ENCODE measurements around the gene PGLYRP1. TPM values are rescaled to one million over a fixed set of nuclear protein-coding genes. Genes with fewer than 3 reads are reported as not detected.

The PGLYRP1 gene
- total RNA-seq, 1 experiment from 2014 or later = not detected

- TF ChIP-seq, protein P1, sequence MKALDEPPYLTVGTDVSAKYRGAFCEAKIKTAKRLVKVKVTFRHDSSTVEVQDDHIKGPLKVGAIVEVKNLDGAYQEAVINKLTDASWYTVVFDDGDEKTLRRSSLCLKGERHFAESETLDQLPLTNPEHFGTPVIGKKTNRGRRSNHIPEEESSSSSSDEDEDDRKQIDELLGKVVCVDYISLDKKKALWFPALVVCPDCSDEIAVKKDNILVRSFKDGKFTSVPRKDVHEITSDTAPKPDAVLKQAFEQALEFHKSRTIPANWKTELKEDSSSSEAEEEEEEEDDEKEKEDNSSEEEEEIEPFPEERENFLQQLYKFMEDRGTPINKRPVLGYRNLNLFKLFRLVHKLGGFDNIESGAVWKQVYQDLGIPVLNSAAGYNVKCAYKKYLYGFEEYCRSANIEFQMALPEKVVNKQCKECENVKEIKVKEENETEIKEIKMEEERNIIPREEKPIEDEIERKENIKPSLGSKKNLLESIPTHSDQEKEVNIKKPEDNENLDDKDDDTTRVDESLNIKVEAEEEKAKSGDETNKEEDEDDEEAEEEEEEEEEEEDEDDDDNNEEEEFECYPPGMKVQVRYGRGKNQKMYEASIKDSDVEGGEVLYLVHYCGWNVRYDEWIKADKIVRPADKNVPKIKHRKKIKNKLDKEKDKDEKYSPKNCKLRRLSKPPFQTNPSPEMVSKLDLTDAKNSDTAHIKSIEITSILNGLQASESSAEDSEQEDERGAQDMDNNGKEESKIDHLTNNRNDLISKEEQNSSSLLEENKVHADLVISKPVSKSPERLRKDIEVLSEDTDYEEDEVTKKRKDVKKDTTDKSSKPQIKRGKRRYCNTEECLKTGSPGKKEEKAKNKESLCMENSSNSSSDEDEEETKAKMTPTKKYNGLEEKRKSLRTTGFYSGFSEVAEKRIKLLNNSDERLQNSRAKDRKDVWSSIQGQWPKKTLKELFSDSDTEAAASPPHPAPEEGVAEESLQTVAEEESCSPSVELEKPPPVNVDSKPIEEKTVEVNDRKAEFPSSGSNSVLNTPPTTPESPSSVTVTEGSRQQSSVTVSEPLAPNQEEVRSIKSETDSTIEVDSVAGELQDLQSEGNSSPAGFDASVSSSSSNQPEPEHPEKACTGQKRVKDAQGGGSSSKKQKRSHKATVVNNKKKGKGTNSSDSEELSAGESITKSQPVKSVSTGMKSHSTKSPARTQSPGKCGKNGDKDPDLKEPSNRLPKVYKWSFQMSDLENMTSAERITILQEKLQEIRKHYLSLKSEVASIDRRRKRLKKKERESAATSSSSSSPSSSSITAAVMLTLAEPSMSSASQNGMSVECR (CRISPR knock-in tag; IDR thresholded peaks at IDR 0.05; ENCODE audit: borderline replicate concordance) = no peak
- no peak for TF ChIP-seq GRHL2 (CRISPR knock-in tag; IDR thresholded peaks at IDR 0.05; ENCODE audit: insufficient replicate concordance, severe bottlenecking)
Observed at GRCh38 chr19:46058778-46059177, 35.9 kb upstream of the PGLYRP1 start (continued).

DNA sequence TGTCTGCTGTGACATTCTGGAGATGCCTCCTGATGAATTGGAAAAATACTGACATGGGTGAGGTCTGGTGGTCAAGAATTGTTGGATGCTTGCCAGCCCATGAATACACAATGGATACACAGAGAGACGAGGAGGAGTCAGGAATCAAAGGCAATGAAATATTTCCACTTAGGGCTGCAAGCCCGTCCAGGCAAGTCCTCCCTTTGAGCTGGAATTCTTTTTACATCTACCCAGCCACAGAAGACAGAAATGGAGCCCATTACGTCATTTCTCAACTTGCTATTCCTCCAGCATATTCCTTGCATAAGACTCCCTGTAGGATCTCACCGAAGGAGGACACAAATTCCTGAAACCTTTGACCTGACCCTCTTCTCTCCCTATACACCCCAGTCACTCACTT is 33.7 kb upstream of the PGLYRP1 start:
- ChIA-PET POLR2A (no interaction called here), CTCF (interaction anchor here (1.3 kb wide), 1 partner anchor 28 kb away, joined by 3 read pairs; no protein-coding TSS in a partner anchor)
- H3K4me3 Mint-ChIP-seq = no peak overlapping the region
- H3K36me3 Mint-ChIP-seq = peaks cover 12% of the 10 kb centered on the region
- peaks cover 43% of the 10 kb centered on the region for H3K9me3 Mint-ChIP-seq
- H3K4me1 Mint-ChIP-seq = no peaks in the 10 kb centered on the region
- TF ChIP-seq, protein P2, sequence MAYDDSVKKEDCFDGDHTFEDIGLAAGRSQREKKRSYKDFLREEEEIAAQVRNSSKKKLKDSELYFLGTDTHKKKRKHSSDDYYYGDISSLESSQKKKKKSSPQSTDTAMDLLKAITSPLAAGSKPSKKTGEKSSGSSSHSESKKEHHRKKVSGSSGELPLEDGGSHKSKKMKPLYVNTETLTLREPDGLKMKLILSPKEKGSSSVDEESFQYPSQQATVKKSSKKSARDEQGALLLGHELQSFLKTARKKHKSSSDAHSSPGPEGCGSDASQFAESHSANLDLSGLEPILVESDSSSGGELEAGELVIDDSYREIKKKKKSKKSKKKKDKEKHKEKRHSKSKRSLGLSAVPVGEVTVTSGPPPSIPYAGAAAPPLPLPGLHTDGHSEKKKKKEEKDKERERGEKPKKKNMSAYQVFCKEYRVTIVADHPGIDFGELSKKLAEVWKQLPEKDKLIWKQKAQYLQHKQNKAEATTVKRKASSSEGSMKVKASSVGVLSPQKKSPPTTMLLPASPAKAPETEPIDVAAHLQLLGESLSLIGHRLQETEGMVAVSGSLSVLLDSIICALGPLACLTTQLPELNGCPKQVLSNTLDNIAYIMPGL (CRISPR knock-in tag; IDR thresholded peaks at IDR 0.05) = no peak
- TF ChIP-seq, protein P3, sequence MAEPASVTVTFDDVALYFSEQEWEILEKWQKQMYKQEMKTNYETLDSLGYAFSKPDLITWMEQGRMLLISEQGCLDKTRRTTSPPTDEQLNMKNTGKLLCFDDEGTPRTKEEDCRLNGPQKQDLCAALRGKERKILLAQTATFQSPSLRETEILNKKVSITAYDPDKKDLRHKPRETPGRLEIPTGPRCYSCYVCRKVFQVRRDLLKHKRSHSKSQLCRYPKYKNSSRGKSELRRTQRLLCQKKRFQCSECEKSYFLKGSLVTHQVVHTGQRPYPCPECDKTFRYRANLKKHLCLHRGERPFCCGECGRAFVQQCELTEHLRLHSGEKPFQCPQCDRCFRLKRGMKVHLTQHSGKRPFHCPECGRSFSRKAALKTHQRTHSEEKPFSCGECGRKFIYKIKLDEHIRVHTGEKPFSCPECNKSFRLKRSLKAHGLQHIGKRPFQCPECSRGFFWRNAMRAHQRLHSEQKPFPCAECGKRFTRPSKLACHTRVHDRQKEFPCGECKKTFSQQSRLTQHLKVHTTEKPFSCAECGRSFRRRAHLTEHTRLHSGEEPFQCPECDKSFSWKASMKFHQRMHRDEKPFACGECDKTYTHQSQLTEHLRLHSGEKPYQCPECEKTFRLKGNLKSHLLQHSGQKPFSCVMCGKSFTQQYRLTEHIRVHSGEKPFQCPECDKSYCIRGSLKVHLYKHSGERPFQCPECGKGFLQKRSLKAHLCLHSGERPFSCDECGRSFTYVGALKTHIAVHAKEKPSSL (CRISPR knock-in tag; conservative IDR thresholded peaks at IDR 0.05) = no peak
- TF ChIP-seq, protein P4, sequence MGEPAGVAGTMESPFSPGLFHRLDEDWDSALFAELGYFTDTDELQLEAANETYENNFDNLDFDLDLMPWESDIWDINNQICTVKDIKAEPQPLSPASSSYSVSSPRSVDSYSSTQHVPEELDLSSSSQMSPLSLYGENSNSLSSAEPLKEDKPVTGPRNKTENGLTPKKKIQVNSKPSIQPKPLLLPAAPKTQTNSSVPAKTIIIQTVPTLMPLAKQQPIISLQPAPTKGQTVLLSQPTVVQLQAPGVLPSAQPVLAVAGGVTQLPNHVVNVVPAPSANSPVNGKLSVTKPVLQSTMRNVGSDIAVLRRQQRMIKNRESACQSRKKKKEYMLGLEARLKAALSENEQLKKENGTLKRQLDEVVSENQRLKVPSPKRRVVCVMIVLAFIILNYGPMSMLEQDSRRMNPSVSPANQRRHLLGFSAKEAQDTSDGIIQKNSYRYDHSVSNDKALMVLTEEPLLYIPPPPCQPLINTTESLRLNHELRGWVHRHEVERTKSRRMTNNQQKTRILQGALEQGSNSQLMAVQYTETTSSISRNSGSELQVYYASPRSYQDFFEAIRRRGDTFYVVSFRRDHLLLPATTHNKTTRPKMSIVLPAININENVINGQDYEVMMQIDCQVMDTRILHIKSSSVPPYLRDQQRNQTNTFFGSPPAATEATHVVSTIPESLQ (CRISPR knock-in tag; IDR thresholded peaks at IDR 0.05) = no peak
- TF ChIP-seq ZNF263 (CRISPR knock-in tag; IDR thresholded peaks at IDR 0.05; ENCODE audit: low read depth) = no peak
- TF ChIP-seq STAT6 (CRISPR knock-in tag; conservative IDR thresholded peaks at IDR 0.05; ENCODE audit: low read depth) = no peak
- TF ChIP-seq FOXK1 (CRISPR knock-in tag; IDR thresholded peaks at IDR 0.05) = no peak
- TF ChIP-seq JUN (CRISPR knock-in tag; IDR thresholded peaks at IDR 0.05) = no peak
- TF ChIP-seq NFE2L1 (CRISPR knock-in tag; IDR thresholded peaks at IDR 0.05) = no peak
- no peak for TF ChIP-seq ZNF121 (CRISPR knock-in tag; IDR thresholded peaks at IDR 0.05)
- no peak for TF ChIP-seq NR1H2 (CRISPR knock-in tag; IDR thresholded peaks at IDR 0.05)
- no peak for TF ChIP-seq IRF2 (CRISPR knock-in tag; IDR thresholded peaks at IDR 0.05; ENCODE audit: borderline replicate concordance, low read depth)
- ATAC-seq = no peak
- no peak overlapping the region for H3K27ac Mint-ChIP-seq
- DNase-seq (ENCODE audit: low spot score) = no peak
- peaks cover 70% of the 10 kb centered on the region for H3K27me3 Mint-ChIP-seq (ENCODE audit: low read depth)
